ENCODE data around the gene GRIK3.
"Not testable (repeated sequence)": the region's sequence is repeated elsewhere in the genome, so short reads cannot be mapped to it uniquely, and the experiment has no call there.

The GRIK3 gene

DNA sequence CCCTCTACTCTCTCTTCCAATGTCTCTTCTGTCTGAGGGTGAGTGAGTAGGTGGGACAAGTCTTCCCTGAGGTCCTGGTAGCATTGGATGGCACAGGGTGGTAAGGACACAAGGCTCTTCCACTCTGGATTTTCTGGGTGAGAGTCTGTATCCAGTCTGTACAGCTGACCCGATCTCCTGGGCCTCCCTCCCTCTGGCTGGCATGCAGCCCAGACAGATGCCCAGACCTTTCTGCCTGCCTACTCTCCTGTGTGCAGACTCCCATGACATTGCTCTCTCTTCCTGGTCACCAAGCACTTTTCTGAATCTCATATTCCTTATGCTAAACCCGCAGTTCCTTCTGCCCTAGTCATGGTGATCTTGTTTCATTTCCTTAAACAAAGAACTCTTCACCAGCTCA is 100.3 kb downstream of the GRIK3 start:
- DNase-seq, result no peak

DNA sequence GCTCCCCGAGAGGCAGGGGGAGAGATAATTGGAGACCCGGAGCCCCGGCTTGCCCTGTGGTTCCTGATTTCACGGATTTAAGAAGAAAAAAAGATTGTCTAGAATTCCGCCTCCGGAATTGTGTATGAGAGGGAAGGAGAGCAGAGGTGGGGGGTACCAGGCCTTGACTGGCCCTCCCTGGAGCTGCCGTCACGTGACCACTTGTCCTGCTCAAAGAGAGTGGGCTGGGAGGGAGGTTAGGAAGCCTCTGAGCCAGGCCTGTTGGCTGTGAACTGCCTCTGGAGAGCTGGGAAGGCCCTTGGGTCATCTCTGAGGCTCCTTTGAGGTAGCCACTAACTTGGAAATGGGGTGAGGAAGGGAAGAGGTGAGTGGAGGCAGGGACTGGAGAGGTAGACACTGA is 106.5 kb downstream of the GRIK3 start:
- DNase-seq, result no peak

DNA sequence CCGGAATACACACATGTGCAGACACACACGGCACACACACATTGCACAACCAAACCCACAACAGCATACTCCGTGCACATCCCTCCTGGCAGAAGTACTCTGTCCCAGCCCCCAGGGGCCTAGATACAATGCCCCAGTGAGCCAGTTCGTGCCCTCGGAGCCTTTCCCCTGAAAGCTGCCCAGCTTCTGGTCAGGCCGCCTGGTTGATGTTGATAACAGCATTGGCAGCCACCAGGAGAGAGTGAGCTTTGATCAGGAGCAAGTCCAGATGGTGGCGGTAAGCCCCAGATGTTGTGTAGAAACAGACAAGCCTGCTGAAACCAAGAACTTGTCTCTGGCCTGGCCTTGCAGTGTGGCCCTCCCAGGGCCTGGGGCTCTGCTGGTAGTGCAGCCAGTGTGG is 109.1 kb downstream of the GRIK3 start:
- no peak for DNase-seq

DNA sequence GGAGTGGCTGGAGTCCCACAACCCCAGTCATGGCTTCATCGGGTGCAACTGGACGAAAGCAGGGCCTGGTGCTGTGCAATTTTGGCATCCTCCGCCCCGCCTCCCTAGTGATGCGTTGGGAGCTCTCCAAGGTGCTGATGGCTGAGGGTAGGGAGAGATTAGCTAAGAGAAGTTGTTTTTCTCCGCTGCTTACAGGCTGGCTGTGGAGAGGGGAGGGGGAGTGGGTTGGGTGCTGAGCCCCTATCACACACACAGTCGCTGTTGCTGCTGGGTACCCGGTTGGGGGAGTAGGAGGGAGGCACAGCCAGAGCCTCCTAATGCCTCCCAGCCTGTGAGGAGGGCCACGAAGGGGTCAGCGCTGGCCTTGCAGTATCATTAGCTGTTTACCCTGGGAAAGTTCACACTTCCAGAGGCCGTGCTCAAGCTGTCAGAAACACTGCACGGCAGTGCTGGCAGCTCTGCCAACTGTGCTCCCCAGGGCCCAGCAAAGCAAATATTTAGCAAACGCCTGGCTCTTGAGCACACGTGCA is 110.0 kb downstream of the GRIK3 start:
- peak in 1 of 2 donors; percentile 3 for DNase-seq

DNA sequence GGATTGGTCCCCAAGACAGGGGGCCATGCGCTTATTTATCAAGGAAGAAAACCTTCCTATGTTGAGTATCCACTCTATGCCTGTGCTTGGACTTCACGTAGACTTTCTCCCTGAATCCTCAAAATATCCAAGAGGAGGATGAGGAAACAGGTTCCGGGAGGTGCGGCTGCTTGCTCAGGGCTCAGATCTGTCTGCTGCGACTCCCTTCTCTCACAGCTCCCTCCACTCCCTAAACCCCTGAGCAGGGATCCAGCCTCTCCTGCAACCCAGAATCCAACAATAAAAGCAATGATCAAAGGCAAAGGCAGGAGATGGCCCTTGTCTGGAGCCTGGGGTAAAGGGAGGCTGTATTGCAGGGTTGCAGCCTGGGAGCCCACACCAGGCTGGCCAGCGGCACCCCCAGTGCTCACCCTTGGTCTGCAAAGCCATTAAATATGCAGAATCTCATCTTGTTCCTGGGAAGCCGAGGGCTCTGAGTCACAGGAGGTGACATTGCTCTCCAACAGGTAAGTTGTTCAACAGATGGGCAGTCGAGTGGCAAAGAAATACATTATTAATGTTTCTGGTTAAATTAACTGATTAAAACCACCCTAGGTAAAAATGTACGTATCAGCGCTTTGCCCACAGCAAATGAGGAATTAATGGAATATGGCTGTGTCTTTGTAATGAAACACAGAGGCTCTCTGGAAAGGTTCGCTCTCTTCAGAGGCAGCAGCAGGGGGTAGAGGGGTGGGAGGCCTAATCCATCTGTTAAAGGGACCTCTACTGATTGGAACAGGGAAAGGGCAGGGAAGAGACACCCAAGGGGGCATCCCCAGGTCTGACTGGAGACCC is 111.5 kb downstream of the GRIK3 start:
- no peak for DNase-seq

DNA sequence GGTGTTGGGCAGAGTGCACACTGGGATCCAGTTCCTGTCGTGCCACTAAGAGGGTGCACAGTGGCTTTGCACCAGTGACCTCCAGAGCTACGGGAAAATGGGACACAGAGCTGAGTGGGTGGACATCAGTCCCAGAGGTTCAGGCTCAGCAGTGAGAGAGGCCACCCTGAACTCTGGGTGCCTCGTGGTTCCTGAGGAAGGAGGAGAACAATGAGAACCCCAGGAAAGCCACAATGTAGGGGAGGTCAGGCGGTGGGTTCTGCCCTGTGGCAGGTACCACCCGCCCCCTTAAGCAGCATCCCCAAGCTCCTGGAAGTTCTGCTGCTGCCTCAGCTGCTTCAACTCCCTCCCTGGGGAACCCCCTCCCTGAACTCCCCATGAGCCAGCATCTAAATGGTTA is 112.2 kb downstream of the GRIK3 start:
- DNase-seq, result no peak

DNA sequence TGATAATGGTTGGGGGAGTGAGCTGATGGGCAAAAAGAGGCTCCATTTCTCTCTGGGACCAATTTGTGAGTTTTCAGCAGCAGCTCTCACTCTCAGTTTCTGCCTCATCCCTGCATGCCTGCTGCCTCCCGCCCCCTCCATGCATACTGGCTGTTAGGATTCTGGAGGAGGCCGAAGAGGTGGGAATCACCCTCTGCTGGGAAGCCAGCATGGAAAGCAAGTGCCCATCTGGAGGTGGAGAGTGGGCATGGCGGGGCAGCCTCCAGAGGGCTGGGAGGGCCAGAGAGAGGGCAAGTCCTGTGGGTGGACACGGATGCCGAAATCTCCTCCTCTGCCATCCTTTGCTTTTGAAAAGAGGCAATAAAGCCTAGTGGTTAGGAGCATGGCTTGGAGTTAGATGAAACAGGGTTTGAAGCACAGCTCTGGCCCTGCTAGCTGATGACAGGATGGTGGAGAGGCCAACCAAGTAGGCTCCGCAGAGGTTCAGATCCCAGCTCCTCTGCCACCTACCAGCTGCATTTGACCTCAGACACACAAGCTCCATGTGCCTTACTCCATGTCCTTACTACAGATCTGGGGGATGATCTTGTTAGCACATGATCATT is 113.4 kb downstream of the GRIK3 start:
- no peak for DNase-seq

DNA sequence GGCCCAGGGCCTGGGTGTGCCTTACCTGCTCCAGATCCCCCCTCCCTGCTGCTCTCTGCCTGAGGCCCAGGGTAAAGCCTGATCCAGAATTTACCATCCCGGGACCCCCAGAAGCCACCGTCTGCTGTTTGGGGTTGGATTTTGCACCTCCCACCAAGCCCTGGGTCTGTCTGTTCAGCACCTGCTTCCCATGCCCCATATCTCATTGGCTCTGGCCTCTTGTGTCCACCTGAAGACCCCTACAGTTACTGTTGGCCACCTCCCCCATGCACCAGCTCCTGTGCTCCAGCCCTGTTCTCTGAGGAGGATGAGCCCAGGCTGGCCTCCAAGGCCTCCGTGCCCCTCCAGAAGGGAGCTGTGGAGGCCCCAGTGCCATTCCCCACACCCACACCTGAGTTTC is 113.9 kb downstream of the GRIK3 start:
- no peak for DNase-seq

DNA sequence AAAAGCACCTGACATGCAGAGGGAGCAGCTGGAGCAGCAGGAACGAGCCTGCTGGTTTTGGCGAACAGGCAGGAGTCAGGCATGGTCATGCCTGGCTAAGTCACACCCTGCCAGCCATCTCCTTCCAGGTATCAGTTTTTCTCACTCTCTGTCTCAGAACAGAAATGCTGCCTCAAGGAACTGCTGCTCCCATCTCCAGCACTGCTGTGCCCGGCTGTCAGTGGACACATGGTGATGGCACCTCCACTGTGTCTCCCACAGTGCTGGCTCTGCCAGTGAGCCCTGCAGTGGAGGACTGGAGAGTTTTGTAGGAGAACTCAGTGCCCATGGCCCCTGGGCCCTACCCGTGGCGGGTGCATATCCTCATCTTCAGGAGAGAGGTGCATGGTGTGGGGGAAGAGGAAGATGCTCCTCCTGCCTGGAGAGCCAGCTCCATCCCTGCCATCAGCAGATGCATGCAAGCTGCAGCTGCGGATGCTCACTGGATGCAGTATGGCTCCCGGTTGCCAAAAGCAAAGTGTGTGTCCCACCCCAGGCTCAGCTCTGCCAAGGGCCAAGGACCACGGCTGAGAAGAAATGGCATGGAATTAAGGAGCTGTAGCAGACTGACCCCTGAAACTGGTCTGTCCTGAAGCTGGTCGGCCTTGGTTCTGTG is 114.7 kb downstream of the GRIK3 start:
- no peak for DNase-seq

DNA sequence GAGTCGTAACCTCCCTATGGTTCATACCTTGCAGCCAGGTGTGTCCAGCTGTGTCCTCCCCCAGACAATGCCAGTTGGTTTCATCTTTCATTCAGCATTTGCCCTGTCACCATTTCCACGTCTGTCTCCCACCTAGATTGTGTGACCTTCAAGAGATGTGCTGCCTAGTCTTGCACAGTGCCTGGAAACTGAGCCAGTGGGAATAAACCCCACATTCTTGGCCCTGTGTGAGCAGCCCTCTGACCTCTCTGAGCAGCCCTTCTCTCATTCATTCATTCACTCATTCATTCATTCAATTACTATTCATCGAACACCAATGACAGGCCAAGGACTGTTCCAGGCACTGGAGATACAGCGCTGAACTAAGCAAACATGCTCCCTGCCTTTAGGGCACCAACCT is 115.7 kb downstream of the GRIK3 start:
- DNase-seq, result no peak

DNA sequence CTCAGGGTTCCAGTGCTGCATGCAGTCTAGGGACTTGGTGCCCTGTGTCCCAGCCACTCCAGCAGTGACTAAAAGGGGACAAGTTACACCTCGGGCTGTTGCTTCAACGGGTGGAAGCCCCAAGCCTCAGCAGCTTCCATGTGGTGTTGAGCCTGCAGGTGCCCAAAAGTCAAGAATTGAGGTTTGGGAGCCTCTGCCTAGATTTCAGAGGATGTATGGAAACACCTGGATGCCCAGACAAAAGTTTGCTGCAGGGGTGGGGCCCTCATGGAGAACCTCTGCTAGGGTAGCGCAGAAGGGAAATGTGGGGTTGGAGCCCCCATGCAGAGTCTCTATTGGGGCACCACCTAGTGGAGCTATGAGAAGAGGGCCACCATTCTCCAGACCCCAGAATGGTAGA is 117.8 kb downstream of the GRIK3 start:
- not testable (repeated sequence) for DNase-seq

DNA sequence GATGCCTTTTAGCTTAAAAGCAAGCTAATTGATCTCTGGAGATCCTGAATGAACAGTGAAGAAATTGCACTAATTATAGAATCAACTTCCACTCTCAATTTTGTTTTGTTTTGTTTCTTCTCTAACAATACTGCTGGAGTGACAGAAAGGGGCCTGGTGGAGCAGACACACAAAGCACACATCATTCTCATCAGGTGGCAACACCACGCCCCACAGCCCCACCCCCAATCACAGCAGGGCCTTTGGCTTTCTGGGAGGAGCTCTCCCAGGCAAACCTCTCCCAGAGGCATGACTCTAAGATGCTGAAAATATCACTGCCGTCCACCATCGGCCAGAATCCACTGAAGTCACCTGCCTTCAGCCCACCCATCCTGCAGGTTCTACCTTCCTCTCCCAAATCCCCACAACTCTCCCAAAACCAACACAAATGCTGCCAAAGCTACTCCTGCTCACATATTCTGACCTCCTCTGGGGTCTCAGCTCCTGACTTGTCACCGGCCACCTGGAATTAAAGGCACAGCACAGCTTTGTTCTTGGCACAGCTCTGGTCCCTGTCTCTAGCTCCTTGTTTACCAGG is 120.7 kb downstream of the GRIK3 start:
- no peak for DNase-seq

DNA sequence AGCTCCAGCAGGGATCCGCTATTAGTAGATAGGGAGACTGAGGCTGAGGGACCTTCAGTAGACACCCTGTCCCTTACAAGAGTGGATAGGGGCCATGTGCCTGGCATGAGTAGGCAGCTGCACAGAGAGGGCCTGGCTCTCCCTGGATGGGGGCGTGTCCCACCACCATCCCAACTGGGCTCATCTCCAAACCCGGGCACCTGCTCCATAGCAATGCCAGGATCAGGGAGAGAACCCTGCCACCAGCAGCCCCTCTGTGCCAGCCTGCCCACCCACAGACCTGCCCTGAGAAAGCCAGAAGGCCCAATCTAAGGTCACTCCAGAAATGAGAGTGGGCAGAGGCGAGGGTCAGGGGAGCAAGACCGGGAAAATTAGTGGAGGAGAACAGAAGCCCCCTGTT is 121.3 kb downstream of the GRIK3 start:
- DNase-seq, result no peak

DNA sequence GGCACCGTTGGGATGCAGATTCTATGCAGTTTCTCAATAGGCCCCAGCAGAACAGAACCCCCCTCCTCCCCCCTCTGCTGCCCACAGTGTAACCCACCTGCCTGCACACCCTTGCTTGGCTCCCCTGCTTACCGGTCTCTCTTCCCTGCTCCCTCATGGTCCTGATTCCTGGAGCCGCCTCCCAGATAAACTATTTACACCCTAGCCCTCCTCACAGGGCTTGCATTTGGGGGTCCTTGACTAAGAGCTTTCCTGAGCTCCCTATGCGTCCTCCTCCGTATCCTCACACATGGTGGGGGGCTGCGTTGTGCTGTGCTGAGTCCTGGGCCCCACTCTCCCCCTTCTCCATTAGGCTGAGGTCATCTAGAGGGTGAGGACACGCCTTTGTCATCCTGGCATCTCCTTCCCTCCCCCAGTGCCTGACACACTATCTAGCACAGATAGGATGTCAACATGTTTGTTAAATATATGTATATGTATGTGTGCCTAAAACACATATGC is 121.9 kb downstream of the GRIK3 start:
- no peak for DNase-seq

DNA sequence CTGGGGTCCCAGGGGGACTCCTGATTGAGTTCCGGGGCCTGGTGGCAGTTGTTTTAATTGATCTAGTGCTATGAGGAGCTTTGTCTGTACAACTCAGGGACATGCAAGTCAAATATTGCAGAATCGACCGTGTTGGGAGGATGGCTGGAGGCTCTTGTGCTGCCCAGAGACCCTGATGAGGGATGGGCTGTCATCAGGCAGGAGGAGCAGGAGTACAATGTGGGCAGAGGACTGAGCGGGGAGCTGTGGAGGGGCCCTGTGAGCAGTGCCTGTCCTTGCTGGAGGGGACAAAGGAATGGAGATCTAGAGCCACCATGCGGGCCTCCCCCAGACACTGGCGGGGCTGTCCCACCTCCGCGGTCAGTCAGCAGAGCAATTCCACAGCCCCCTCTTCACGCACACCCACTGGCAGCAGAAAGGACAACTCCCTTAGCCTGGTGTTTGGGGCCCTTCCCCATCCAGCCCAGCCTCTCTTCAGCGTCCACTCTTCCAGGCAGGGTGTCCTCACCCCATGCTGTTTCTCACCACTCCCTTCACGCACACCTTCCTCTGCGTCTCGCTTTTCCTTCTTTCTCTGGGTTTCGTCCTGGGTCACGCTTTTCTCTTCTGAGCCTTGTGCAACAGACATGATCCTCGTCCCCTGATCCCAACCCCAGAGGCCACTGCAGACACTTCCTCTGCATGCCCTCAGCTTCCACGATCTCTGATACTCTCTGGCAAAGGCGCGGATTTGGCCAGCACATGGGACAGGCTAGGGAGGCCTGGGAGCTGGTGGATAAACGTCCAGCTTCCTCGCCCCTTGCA is 122.6 kb downstream of the GRIK3 start:
- DNase-seq, result no peak

DNA sequence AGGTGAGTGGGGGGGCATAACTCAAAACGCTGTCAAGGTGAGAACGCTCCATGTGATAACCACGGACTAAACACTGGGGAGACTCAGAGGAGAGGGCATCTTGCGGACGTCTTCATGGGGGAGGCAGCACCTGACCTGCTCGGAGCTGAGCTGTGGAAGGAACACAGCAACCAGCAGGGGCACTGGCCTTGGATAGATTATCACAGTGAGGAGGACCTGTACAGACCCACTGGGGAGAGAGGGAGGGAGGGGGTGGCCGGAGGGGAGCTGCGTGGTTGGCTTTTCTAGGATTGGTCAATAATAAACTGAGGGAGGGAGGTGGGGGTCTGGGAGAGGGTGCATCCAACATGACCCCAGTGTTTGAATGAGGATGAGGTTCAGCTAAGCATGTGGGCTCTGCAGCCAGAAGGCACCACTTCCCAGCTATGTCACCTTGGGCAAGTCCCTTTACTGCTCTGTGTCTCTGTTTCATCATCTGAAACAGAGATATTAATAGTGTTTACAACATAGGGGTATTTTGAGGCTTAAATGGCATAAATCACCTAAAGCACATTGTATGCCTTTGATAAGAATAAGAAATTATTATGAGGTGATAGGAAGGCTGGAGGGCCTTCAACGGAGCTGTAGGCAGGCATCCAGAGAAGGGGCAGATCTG is 123.3 kb downstream of the GRIK3 start:
- no peak for DNase-seq

DNA sequence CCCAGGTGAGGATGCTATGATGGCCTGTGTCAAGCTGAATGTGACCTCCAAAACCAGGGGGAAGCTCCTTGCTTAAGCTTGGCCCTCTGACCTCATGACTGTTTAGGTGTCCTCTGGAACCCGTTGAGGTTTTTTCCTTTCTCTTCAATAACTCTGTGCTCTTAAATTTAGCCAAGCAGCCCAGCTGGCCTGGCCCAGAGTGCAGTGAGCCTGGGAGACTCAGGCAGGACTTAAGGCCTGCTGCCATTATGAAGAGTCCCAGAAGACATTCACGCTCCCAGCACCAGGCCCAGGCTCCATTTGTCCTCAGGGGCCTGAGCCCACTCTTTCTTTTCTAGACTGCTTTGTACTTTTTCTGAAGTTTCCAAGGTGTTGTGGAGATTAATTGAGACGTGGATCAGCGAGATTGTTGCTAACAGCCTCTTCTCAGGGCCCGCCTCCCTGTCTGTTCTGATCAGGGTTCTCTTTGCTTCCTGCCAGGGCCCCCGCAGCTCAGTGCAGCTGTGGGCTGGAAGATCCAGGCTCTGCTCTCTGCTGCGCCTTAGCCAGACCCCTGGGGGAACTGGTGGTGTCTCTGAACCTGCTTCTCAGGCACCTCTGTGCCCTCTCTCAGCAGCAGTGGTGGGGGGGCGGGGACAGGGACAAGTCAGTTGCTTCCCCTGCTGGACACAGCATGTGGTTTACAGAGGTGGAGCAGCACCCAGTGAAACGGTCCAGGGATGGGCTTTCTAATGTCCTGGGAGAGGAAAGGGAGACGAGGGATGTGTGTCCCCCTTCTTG is 124.2 kb downstream of the GRIK3 start:
- DNase-seq, result no peak

DNA sequence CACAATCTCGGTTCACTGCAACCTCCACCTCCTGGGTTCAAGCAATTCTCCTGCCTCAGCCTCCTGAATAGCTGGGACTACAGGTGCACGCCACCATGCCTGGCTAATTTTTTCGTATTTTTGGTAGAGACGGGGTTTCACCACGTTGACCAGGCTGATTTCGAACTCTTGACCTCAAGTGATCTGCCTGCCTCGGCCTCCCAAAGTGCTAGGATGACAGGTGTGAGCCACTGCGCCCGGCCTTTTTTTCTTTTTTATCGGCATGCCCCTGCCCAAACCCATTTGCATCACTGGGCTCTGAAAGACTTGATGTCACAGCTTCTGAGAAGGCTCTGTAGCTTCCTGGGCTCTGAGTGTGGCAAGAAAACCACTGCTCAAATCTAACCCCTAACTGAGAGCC is 125.0 kb downstream of the GRIK3 start:
- not testable (repeated sequence) for DNase-seq

DNA sequence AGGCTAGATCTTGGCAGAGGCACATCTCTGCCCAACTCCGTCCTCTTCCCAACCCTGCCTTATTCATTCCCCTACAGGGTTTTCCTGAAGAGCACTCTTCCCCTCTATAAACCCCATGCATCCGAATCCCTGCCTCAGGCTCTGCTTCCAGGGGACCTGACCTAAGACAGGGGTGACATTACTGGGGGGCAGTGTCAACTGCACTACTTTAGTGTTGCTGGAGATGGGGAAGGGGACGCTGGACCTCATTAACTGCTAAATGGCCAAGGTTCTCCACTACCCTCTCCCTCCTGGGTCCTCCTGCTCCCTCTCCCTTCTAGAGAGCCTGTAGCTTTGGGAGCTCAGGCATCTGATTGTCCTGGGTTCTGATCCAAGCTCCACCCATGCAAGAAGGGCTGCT is 126.2 kb downstream of the GRIK3 start:
- DNase-seq, result no peak

DNA sequence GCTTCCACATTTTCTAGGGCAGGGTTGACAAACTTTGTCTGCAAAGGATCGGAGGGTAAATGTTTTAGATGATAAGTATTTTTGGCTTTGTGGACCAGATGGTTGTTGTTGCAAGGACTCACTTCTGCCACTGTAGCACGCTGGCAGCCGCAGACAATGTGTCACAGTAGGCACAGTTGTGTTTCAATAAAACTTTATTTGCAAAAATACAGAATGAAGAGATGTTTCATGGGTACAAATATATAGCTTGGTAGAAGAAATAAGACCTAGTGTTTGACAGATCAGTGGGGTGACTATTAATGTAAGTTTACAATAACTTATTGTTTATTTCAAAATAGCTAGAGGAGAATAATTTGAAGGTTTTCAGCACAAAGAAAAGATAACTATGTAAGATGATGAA is 127.8 kb downstream of the GRIK3 start:
- DNase-seq, result no peak

DNA sequence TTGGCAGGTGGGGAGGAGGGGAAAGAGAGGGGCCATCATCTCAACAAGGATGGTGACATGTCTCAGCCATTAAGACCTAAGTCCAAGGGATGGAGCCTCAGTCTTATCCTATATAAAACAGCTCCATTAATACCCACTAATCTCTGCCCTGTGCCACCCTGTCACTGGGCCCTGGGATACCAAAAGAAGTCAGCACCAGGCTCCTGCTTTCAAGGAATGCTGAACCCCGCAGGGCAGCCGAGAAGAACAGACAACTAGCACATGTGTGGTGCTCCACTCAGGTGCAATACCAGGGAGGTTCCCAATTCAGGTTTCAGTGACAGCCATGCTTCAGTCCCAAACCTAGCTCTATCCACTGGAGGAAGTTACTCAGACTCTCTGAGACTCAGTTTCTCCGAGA is 128.4 kb downstream of the GRIK3 start:
- DNase-seq, result no peak

Data from CD4-positive, alpha-beta T cell treated with Interferon alpha-2 for 1 hour (primary cell).